Activated CD4-positive, CD25-positive, alpha-beta regulatory T cell (primary cell): ENCODE data around the gene ARHGEF40.

Source experiments
- DNase-seq, 4 experiments: peaks; one replicate each; lab custom pipeline; 2025; lab: John Stamatoyannopoulos, UW

ARHGEF40 gene

GRCh38 chr14:21059842-21060613, 10.1 kb upstream of the ARHGEF40 start:
- no peak for DNase-seq

- DNase-seq = no peak
These were observed 9.3 kb upstream of the ARHGEF40 start for GRCh38 chr14:21060614-21061346.

- DNase-seq = no peak
These were observed 8.8 kb upstream of the ARHGEF40 start for GRCh38 chr14:21061347-21061668.

GRCh38 chr14:21063479-21063878, 6.6 kb upstream of the ARHGEF40 start:
- DNase-seq = no peak

- no peak for DNase-seq
These were observed 3.1 kb upstream of the ARHGEF40 start for GRCh38 chr14:21066882-21067502.

GRCh38 chr14:21068521-21069387, 1.4 kb upstream of the ARHGEF40 start:
- DNase-seq = peak in 1 of 4 experiments; percentile 23

GRCh38 chr14:21069388-21070082, 569 bp upstream of the ARHGEF40 start:
- no peak for DNase-seq

- no peak for DNase-seq
These were observed 613 bp downstream of the ARHGEF40 start for GRCh38 chr14:21070610-21071224.

GRCh38 chr14:21071225-21072030, 1.3 kb downstream of the ARHGEF40 start:
- peak in 1 of 4 experiments; percentile 20 for DNase-seq

- no peak for DNase-seq
These were observed 1.9 kb downstream of the ARHGEF40 start for GRCh38 chr14:21072031-21072473.

GRCh38 chr14:21072781-21073339, 2.8 kb downstream of the ARHGEF40 start:
- no peak for DNase-seq

- DNase-seq = no peak
These were observed 3.8 kb downstream of the ARHGEF40 start for GRCh38 chr14:21073921-21074320.

GRCh38 chr14:21074398-21075272, 4.5 kb downstream of the ARHGEF40 start:
- no peak for DNase-seq

GRCh38 chr14:21075719-21076437, 5.8 kb downstream of the ARHGEF40 start:
- no peak for DNase-seq

- no peak for DNase-seq
These were observed 7.6 kb downstream of the ARHGEF40 start for GRCh38 chr14:21077672-21078071.

- DNase-seq = no peak
These were observed 8.2 kb downstream of the ARHGEF40 start for GRCh38 chr14:21078287-21078686.

- no peak for DNase-seq
These were observed 8.6 kb downstream of the ARHGEF40 start for GRCh38 chr14:21078726-21079125.

GRCh38 chr14:21081521-21082142, 11.5 kb downstream of the ARHGEF40 start:
- no peak for DNase-seq
